WTC11 (cell line): ENCODE results near the gene GTPBP1. TPM values are rescaled to one million over a fixed set of nuclear protein-coding genes. Genes with fewer than 3 reads are reported as not detected.

Experiments
- ATAC-seq: fragments of 200-7000 bp; cut with Tn5 transposase; 2 replicates; pipeline ENCODE4 v1.10.0; 2021; ENCODE audit warnings: mild to moderate bottlenecking, moderate library complexity
- CTCF ChIA-PET: fragments of 300-600 bp; sonication (Branson Sonifier 250); formaldehyde crosslinking; loops from one replicate; lab custom pipeline; 2021; ENCODE audit warnings: antibody characterized with exemption; lab: Charles Lee
- POLR2A ChIA-PET: fragments of 350-600 bp; sonication (Branson Sonifier 250); formaldehyde crosslinking; loops from one replicate; lab custom pipeline; 2021; ENCODE audit warnings: antibody characterized with exemption; lab: Charles Lee
- DNase-seq: peaks from one replicate; pipeline ENCODE4 v3.0.0; 2021; ENCODE audit warnings: low spot score
- H3K27ac Mint-ChIP-seq: 2 replicates; pipeline ENCODE4 v1.8.0; 2021; ENCODE audit warnings: mixed read lengths
- H3K27me3 Mint-ChIP-seq: 2 replicates; pipeline ENCODE4 v1.8.0; 2021; ENCODE audit warnings: low read depth, mild to moderate bottlenecking, moderate library complexity, mixed read lengths
- H3K36me3 Mint-ChIP-seq: 2 replicates; pipeline ENCODE4 v1.8.0; 2021; ENCODE audit warnings: mixed read lengths
- H3K4me1 Mint-ChIP-seq: 2 replicates; pipeline ENCODE4 v1.8.0; 2022; ENCODE audit warnings: mixed read lengths
- H3K4me3 Mint-ChIP-seq: 2 replicates; pipeline ENCODE4 v1.8.0; 2021; ENCODE audit warnings: mild to moderate bottlenecking, moderate library complexity, mixed read lengths
- H3K9me3 Mint-ChIP-seq: 2 replicates; pipeline ENCODE4 v1.8.0; 2021; ENCODE audit warnings: mixed read lengths
- CBFB ChIP-seq: sonication (generic); formaldehyde crosslinking; IDR thresholded peaks from 2 replicates; pipeline ENCODE4 v1.8.1; 2022; ENCODE audit warnings: mild to moderate bottlenecking, low read depth, missing genetic modification reagents
- CREB1 ChIP-seq: sonication (generic); formaldehyde crosslinking; IDR thresholded peaks from 2 replicates; pipeline ENCODE4 v1.8.0; 2023; ENCODE audit warnings: mild to moderate bottlenecking, missing genetic modification reagents
- E2F4 ChIP-seq: sonication (generic); formaldehyde crosslinking; IDR thresholded peaks from 2 replicates; pipeline ENCODE4 v1.8.1; 2022; ENCODE audit warnings: low read depth, mild to moderate bottlenecking, moderate library complexity, missing genetic modification reagents, borderline replicate concordance
- HMGXB4 ChIP-seq: sonication (generic); formaldehyde crosslinking; IDR thresholded peaks from 2 replicates; pipeline ENCODE4 v1.8.1; 2023; ENCODE audit warnings: mild to moderate bottlenecking, moderate library complexity, missing genetic modification reagents
- MAX ChIP-seq: sonication (generic); formaldehyde crosslinking; IDR thresholded peaks from 2 replicates; pipeline ENCODE4 v1.8.0; 2022; ENCODE audit warnings: mild to moderate bottlenecking, missing genetic modification reagents
- MLX ChIP-seq: sonication (generic); formaldehyde crosslinking; IDR thresholded peaks from 2 replicates; pipeline ENCODE4 v1.8.1; 2023; ENCODE audit warnings: mild to moderate bottlenecking, missing genetic modification reagents, moderate library complexity
- NFYB ChIP-seq: sonication (generic); formaldehyde crosslinking; conservative IDR thresholded peaks from 2 replicates; pipeline ENCODE4 v1.8.0; 2022; ENCODE audit warnings: low read depth, missing genetic modification reagents
- SMAD4 ChIP-seq: sonication (generic); formaldehyde crosslinking; IDR thresholded peaks from 2 replicates; pipeline ENCODE4 v1.8.0; 2022; ENCODE audit warnings: mild to moderate bottlenecking, missing genetic modification reagents
- TEAD1 ChIP-seq: sonication (generic); formaldehyde crosslinking; IDR thresholded peaks from 2 replicates; pipeline ENCODE4 v1.8.0; 2022; ENCODE audit warnings: mild to moderate bottlenecking, missing genetic modification reagents
- total RNA-seq: library from RNA; stranded (reverse); gene quantifications from 3 replicates; pipeline ENCODE4 v1.2.3, GENCODE V29; 2021
- TF ChIP-seq, protein P1 (sequence below): sonication (generic); formaldehyde crosslinking; IDR thresholded peaks from 2 replicates; pipeline ENCODE4 v1.8.1; 2022; ENCODE audit warnings: mild to moderate bottlenecking, missing genetic modification reagents, moderate library complexity, borderline replicate concordance
- TF ChIP-seq, protein P2 (sequence below): sonication (generic); formaldehyde crosslinking; conservative IDR thresholded peaks from 2 replicates; pipeline ENCODE4 v1.8.1; 2023; ENCODE audit warnings: mild to moderate bottlenecking, low read depth, missing genetic modification reagents, moderate library complexity
- TF ChIP-seq, protein P3 (sequence below): sonication (generic); formaldehyde crosslinking; IDR thresholded peaks from 2 replicates; pipeline ENCODE4 v1.8.1; 2023; ENCODE audit warnings: mild to moderate bottlenecking, missing genetic modification reagents, borderline replicate concordance

GTPBP1 gene
- total RNA-seq, 1 experiment from 2014 or later: 108 TPM

- Mint-ChIP-seq H3K27me3 (no peaks in the 10 kb centered on the region), H3K27ac (no peak overlapping the region), H3K9me3 (no peaks in the 10 kb centered on the region), H3K36me3 (peaks cover 22% of the 10 kb centered on the region), H3K4me1 (peaks cover 20% of the 10 kb centered on the region), H3K4me3 (no peak overlapping the region)
- no peak for ATAC-seq
- no peak for TF ChIP-seq CREB1 (CRISPR knock-in tag)
- no peak for TF ChIP-seq MLX (CRISPR knock-in tag)
- no peak for TF ChIP-seq TEAD1 (CRISPR knock-in tag)
- TF ChIP-seq, protein P1, sequence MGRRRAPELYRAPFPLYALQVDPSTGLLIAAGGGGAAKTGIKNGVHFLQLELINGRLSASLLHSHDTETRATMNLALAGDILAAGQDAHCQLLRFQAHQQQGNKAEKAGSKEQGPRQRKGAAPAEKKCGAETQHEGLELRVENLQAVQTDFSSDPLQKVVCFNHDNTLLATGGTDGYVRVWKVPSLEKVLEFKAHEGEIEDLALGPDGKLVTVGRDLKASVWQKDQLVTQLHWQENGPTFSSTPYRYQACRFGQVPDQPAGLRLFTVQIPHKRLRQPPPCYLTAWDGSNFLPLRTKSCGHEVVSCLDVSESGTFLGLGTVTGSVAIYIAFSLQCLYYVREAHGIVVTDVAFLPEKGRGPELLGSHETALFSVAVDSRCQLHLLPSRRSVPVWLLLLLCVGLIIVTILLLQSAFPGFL (CRISPR knock-in tag): no peak
- TF ChIP-seq HMGXB4 (CRISPR knock-in tag): no peak
- no peak for TF ChIP-seq NFYB
- TF ChIP-seq, protein P2, sequence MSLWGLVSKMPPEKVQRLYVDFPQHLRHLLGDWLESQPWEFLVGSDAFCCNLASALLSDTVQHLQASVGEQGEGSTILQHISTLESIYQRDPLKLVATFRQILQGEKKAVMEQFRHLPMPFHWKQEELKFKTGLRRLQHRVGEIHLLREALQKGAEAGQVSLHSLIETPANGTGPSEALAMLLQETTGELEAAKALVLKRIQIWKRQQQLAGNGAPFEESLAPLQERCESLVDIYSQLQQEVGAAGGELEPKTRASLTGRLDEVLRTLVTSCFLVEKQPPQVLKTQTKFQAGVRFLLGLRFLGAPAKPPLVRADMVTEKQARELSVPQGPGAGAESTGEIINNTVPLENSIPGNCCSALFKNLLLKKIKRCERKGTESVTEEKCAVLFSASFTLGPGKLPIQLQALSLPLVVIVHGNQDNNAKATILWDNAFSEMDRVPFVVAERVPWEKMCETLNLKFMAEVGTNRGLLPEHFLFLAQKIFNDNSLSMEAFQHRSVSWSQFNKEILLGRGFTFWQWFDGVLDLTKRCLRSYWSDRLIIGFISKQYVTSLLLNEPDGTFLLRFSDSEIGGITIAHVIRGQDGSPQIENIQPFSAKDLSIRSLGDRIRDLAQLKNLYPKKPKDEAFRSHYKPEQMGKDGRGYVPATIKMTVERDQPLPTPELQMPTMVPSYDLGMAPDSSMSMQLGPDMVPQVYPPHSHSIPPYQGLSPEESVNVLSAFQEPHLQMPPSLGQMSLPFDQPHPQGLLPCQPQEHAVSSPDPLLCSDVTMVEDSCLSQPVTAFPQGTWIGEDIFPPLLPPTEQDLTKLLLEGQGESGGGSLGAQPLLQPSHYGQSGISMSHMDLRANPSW: no peak
- no peak for DNase-seq
- ChIA-PET POLR2A (no interaction called here), CTCF (interaction anchor here (0.7 kb wide), 1 partner anchor 267 kb away, joined by 4 read pairs; no protein-coding TSS in a partner anchor)
Observed at GRCh38 chr22:38694049-38694448, 11.7 kb upstream of the GTPBP1 start.

DNA sequence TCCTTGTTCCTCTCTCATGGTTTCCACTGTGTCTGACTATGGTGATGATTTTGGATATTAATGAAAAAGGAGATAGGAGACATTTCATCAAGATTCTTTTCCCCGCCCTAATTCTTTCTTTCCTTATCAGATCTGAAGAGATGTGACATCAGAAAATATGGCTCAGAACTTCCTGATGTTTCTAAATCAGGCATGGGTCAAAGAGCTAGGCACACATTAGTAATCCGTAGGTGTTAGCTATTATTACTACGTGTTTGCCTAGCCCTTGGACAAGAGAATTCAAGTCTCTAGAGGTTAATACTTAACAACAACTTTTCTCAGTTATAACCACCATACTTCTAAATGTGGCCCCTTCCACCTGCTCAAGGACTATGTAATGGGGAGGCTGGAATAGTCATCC is 10.8 kb upstream of the GTPBP1 start:
- no peaks in the 10 kb centered on the region for H3K9me3 Mint-ChIP-seq
- no peak overlapping the region for H3K27ac Mint-ChIP-seq
- TF ChIP-seq E2F4 (CRISPR knock-in tag): no peak
- no peak for TF ChIP-seq CBFB (CRISPR knock-in tag)
- TF ChIP-seq SMAD4: no peak
- no peak for TF ChIP-seq MAX (CRISPR knock-in tag)
- TF ChIP-seq, protein P3, sequence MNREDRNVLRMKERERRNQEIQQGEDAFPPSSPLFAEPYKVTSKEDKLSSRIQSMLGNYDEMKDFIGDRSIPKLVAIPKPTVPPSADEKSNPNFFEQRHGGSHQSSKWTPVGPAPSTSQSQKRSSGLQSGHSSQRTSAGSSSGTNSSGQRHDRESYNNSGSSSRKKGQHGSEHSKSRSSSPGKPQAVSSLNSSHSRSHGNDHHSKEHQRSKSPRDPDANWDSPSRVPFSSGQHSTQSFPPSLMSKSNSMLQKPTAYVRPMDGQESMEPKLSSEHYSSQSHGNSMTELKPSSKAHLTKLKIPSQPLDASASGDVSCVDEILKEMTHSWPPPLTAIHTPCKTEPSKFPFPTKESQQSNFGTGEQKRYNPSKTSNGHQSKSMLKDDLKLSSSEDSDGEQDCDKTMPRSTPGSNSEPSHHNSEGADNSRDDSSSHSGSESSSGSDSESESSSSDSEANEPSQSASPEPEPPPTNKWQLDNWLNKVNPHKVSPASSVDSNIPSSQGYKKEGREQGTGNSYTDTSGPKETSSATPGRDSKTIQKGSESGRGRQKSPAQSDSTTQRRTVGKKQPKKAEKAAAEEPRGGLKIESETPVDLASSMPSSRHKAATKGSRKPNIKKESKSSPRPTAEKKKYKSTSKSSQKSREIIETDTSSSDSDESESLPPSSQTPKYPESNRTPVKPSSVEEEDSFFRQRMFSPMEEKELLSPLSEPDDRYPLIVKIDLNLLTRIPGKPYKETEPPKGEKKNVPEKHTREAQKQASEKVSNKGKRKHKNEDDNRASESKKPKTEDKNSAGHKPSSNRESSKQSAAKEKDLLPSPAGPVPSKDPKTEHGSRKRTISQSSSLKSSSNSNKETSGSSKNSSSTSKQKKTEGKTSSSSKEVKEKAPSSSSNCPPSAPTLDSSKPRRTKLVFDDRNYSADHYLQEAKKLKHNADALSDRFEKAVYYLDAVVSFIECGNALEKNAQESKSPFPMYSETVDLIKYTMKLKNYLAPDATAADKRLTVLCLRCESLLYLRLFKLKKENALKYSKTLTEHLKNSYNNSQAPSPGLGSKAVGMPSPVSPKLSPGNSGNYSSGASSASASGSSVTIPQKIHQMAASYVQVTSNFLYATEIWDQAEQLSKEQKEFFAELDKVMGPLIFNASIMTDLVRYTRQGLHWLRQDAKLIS (CRISPR knock-in tag): no peak
- no peaks in the 10 kb centered on the region for H3K27me3 Mint-ChIP-seq
- DNase-seq: no peak
- peaks cover 16% of the 10 kb centered on the region for H3K36me3 Mint-ChIP-seq
- H3K4me3 Mint-ChIP-seq: no peak overlapping the region
- H3K4me1 Mint-ChIP-seq: peaks cover 29% of the 10 kb centered on the region
- CTCF ChIA-PET: interaction anchor here (0.7 kb wide), 3 partner anchors 38 to 267 kb away, joined by 3 to 4 read pairs (median 4); no protein-coding TSS in a partner anchor
- ATAC-seq: no peak
- POLR2A ChIA-PET: interaction anchor here (0.6 kb wide), 1 partner anchor 12 kb away, joined by 3 read pairs; no protein-coding TSS in a partner anchor
